ENCODE results near the gene GGT6.
A peak's percentile ranks its signal among the peaks of the same experiment; 100 is the strongest.
"Not testable (repeated sequence)": the region's sequence is repeated elsewhere in the genome, so short reads cannot be mapped to it uniquely, and the experiment has no call there.

GGT6 gene

DNA sequence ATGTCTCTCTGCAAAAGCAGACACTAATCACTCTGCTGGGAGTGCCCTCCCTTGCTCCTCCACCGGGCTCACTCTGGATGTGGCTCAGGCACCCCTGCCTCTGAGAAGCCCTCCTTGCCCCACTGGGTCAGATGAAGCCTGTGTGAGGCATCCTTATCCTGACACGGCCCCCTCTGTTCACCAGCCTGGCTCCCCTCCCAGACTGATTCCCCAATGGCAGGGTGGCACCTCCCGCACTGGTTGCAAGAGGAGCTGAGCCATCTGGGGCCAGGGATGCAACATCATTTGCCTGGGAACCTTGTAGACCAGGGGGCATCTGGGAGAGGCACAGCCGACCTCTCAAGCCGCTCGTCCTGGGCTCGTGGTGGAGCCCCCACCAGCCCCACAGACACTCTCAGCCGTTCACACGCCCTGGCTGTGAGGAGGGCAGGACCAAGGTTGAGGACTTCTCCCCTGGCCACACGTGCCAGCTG, 30.6 kb upstream of the GGT6 start:
- DNase-seq: no peak

DNA sequence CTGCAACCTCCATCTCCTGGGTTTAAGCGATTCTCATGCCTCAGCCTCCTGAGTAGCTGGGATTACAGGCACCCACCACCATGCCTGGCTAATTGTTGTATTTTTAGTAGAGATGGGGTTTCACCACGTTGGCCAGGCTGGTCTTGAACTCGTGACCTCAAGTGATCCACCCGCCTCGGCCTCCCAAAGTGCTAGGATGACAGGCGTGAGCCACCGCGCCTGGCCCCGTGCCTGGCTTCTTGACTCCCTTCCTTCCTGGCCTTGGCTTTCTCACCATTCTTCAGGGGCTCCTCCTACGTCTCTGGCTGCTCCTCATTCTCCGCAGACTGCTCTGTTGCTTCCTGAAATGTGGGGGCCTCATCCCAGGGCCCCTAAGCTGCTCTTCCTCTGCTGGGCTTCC, 29.7 kb upstream of the GGT6 start:
- not testable (repeated sequence) for DNase-seq

DNA sequence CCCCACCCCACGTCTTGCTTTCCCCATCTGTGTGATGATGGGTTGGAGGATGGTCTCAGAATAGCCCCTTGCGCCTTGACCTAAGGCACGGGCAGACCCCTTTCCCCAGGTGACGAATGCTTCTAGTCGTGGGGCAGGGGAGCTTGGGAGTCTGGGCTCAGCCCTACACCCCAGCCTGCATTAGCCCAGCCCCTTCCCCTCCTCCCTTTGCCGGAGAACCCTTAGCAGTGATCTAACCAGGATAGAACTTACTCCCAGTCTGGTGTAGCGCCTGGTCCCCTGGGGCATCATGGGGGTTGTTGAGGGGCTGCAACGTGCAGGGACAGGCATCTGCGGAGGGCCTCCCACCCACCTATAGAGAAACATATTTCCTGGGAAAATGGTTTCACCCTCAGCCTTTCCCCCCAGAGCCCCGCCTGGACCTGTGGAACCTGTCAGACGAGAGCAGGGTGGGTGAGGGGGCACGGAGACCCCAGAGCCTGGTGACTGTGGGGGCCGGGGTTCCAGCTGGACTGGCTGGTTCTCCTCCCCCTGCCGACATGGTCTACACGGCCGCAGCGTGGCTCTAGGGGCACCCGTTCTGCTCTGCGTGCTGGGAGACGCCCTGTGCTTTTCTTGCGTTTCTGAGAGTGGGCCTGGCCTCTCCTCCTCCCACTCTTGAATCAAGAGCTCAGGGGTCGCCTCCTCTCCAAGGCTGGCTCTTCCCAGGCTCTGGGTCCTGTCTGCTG, 28.7 kb upstream of the GGT6 start:
- no peak for DNase-seq

DNA sequence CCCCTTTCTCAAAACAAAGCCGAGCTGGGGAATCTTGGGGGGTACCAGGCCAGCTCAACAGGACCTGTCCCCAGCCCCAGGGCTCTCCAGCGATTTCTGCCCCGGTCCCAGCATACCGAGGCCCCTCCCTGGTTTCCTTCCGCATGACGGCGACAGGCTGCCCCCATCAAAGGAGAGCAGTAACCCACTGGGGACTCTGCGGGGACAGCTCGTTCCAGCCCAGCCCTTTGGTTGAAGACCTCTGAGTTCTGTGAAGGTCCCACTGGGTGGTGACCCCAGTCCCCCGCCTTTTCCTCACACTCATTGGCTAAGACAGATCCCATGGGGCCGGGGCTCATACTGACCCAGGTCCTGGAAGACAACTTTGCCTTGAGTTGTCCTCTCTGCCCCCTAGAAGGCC, 28.0 kb upstream of the GGT6 start:
- DNase-seq: no peak

DNA sequence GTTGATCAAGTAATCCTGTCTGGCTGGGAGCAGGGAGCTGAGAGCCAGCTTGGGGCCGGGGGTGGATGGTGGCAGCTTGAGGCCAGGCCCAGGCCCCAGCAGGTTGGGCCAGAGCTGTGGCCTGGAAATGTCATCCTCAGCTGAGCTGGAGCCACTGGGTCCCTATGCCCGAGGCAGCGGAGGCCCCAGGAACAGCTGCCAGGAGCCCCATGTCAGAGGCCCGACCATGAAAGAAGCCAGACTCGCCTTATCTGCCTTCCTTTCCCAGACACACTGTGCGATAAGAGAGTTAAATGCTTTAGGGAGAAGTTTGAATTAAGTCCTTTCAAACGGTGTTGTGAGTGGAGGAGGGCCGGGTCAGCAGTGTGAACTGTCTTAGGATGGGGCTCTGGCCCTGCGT, 27.4 kb upstream of the GGT6 start:
- DNase-seq: no peak

DNA sequence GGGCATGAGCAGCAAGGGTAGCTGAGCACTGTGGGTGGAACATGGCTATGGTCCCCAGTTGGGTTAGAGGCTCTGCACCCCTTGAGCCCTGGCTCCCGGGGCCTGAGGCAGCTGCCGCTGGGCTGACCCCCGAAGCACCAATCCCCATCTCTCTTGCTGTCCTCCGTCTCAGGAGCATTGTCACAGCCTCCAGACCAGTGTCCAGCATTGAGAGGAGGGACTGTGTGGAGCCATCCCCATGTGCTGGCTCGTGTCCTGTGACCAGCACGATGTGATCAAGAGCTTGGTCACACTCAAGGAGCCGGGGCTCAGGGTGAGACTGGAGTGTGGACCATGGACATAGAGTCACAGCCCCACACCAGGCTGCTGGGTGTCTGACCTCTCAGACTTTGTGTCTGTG, 26.8 kb upstream of the GGT6 start:
- DNase-seq: no peak

DNA sequence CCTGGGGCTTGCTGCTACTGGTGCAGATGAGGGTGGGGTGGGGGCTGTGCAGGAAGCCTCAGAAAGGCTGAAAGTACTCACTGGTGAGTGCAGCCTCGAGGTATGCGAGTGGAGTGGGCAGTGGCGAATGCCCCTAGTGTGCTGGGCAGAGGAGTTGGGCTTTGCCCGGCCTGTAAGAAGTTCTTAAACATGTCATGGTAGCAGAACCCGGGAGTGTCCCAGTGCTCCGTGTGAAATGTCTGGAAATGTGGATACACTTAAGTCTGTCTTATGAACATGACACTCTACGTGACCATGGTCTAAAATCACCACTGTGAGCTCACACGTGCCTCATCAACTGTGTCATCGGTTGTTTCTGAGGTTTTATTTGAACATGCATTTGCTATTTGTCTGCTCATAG, 25.7 kb upstream of the GGT6 start:
- DNase-seq: no peak

DNA sequence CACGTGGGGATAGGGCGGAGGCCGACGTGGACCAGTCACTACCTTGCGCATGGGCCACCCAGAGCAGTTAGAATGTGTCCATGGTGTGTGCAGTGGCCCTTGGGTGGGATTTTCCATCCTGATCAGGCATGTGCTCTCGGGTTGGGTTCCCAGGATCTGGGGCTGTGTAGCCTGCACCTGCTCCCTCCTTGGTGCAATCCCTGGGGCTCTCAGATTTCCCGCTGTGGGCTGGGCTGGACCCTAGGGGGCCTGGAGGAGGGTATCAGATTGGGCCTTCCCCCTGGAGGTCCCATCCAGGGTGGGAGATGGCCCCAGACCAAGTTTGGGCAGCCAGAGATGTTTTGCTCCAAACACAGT, 25.2 kb upstream of the GGT6 start:
- no peak for DNase-seq

DNA sequence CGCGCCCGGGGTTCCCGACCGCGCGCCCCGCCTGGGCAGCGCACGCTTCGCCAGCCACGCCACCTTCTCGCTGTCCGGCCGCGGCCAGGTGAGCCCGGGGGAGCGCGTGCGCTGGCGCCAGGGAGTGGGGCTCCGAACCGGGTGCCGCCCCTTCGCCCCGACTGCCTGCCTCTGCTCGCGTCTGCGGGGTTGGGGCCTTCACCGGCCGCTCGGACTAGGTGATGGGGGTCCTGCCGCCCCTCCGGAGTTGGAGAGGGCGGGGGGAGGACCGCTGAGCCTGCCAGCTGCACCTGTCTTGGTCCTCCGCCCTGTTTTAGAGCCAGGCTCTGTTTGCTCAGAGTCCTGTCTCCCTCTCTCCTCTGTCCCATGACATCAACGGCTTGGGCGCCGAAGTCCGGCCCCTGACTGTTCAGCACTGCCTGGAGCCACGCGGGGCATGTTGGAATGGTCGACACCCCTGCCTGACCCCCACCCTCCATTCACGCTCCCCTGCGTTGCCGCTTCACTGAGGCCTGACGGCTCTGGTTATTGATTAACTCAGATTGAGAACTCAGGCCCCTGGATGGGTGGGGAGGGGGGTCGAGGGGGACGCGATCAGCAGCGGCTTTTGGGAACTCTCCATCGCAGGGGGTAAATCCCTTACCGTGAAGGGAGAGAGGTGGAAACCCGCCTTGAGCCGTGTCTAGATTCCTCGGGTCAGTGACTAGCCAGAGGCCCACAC, 24.7 kb upstream of the GGT6 start:
- DNase-seq: no peak

DNA sequence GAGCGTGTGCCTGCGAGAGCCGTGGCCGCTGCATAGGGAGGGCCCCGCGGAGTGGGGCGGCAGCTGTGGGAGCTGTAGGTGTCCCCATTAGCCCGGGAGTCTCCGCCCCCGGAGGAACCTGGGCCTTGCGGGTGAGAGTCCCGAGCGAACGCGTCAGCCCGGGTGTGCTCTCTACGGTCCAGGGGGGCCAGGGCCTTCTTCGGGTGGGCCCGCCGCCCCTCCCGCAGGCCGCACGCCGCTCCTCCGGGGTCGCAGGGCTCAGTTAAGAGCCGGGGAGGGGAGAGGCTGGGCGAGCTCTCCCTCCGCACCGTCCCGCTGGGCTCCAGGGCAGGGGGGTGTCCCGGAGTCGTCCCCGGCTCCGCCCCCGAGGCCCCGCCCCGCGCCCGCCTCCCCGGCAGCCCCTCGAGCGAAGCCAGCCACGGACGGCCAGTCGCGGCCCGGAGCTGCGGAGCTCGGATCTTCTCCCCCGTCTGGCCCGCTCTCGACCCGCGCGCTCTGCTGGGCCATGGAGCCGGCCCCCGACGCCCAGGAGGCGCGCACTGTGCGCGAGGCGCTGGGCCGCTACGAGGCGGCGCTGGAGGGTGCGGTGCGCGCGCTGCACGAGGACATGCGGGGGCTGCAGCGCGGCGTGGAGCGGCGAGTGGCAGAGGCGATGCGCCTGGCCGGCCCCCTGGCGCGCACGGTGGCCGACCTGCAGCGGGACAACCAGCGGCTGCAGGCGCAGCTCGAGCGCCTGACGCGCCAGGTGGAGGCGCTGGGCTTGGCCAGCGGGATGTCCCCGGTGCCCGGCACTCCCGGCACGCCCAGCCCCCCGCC, 23.9 kb upstream of the GGT6 start, which contains the start of gene SMTNL2:
TSS of gene SMTNL2 (plus strand) at position 429 of the 816 bp plus-strand sequence. CDS start at position 506, 77 bp downstream.
- no peak for DNase-seq

DNA sequence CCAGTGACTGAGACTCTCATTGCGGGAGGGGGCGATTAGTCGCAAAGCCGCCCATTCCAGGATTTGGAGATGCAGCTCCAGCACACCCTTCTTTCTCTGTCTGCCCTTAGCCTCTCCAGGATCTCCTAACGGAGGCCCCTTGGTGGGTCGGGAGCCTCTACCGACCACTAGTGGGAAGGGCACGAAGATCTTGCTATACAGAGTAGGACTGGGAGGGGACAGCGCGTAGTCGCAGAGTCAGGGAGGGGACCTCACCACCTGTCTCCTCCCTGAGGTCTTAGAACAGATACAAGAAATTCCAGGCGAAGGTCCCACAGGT, 23.4 kb upstream of the GGT6 start:
- no peak for DNase-seq

DNA sequence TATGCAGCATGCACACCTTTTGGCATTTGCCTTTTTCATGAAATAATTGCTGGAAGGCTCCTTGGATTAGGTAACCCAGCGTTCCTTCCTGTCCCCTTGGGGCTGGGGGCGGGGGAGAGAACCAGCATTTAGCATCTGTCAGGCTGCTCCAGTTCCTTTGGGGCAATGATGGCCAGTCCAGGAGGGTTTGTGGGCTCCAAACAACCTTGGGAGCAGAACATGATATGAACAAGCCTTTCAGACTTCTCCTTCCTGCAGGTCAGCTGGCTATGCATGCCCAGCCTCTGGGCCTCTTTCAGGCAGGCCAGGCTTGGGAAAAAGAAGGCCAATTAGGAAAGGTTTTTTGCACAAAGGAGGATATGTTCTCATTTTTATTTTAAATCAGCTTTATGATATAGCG, 22.8 kb upstream of the GGT6 start:
- DNase-seq: no peak

DNA sequence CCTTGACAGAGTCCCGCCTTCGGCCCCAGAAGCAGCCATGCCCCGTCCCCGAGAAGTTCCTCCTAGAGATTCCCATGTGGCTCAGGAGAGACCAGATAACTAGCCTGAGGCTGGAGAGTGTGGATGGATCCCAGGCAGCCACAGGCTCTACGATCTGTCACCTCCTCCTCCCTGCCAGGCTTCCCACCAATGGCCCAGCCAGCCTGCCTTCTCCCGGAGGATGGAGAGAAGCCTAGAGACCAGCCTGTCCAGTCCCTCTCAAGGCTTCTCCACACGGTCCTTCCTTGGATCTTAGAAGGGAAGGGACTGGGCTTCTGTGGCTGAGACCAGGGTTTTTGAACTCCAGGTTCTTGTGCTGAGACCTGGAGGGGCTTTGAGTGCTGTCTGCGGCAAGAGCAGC, 22.3 kb upstream of the GGT6 start:
- DNase-seq: no peak

DNA sequence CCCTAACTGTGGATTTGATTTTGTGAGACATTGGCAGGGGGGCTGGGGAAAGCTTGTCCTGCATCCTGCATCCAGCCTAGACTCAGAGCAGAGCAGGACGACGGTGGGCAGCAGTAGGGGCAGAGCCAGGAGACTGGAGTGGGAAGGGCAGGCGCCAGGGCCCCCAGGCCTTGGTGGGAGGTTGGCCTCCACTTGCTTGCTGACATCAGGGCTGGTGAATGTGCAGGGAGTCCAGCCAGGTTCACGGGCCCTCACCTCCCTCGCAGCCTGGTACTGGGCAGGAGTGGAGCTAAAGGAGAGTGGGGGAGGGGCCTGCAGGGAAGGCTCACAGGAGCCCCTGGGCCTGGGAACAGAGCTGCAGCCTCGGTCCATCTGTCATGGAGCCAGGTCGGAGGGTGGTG, 21.7 kb upstream of the GGT6 start:
- no peak for DNase-seq

DNA sequence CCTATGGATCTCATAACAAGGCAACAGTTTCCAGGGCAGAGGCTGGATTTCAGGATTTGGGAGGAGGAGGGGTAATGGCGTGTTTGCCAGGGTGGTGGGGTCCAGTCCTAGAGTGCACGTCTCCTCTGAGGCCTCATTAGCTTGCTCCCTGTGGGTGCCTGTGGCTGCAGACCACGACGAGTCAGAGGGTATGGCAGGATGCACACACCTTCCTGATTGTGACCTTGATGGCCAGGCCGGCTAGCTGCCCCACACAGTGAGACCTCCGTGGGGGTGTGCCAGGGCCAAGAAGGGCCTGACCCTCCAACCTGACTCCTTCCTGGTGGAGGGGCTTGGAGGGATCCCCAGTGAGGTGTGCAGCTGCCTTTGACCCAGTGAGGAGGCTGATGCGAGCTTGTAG, 19.9 kb upstream of the GGT6 start:
- no peak for DNase-seq

DNA sequence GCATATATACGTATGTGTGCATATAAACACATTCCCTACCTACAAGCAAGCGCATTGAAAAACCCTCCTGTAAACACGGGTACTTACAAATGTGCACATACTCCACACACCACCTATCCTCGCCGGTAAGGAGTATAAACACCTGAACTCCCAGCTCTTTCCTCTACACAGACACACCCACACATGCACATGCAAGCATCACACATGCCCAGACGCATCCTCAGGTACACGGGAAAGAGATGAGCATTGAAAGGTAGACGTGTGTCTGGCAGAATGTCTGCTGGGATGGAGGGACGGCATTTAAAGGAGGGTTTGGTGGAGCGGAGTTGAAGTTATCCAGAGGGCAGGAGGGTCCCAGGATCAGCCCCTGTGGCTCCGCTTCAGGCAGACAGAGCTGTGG, 19.3 kb upstream of the GGT6 start:
- DNase-seq: no peak

DNA sequence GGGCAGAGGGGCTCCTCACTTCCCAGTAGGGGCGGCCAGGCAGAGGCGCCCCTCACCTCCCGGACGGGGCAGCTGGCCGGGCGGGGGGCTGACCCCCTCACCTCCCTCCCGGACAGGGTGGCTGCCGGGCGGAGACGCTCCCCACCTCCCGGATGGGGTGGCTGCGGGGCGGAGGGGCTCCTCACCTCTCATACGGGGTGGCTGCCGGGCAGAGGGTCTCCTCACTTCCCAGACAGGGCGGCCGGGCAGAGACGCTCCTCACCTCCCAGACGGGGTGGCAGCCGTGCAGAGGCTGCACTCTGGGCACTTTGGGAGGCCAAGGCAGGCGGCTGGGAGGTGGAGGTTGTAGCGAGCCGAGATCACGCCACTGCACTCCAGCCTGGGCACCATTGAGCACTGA, 18.0 kb upstream of the GGT6 start:
- not testable (repeated sequence) for DNase-seq

DNA sequence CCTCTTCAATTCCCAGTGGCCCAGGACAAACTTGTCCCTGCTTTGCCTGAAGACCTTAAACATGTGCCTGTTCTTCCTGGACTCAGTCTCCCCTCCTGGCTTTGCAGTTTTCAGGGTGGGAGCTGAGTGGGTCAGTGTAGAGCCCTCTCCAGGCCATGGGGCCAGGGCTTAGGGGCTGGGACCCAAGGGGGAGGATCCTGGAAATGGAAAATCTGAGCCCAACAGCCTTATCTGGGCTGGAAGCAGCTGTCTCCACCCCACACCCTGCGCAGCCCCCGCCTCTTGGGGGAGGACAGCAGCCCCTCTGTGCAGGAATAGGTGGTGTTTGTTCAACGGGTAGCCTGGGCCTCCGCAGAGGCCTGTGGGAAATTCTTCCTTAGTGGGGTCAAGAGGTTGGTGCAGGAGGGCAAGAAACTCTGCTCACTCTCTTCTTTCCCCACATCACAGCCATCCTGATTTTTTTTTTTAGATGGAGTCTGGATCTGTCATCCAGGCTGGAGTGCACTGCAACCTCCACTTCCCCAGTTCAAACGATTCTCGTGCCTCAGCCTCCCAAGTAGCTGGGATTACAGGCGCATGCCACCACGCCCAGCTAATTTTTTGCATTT, 17.1 kb upstream of the GGT6 start:
- DNase-seq: no peak

DNA sequence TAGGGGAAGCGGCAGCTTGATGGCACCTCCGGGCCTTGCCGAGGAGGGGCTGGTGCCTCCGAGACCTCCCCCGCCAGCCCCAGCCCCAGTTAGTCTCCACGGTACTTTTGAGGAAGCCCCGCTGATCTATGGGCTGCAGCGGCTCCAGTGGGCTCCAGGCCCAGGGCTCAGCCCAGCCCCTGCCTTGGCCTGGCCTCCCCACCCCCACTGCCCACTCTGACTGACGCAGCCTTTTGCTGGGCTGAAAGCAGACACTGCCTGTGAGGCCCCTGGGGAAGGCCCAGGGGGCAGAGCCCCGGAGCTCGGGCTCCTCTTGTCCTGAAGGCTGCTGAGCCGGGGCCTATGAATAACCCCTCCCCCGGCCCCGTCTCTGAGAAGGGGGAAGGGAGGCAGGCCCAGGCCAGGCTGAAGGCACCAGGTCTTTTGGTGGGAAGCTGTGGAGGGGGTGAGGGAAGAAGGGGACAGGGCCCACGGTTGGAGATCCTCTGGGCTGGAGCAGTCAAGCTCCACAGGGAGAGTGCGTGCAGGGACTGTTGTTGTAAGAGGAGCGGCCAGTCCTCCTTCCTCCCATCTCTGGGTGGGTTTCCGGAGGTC, 16.4 kb upstream of the GGT6 start:
- no peak for DNase-seq

DNA sequence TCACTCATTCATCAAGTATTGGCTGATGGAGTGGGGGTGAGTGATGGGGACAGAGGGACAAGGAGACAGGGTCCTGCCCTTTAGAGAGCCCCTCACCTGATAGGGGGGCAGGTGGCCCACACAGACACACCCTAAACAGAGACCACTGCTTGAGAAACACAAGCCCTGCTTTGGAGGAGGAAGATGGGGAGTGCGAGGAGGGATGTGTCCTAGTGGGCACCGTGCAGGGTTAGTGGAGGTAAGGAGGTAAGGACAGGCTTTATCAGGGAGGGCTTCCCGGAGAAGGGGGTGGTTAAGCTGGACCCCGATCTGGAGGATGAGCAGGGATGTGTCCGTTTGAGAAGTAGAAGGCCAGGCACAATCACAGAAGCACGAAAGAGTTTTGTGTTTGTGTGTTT, 15.8 kb upstream of the GGT6 start:
- DNase-seq: no peak

DNA sequence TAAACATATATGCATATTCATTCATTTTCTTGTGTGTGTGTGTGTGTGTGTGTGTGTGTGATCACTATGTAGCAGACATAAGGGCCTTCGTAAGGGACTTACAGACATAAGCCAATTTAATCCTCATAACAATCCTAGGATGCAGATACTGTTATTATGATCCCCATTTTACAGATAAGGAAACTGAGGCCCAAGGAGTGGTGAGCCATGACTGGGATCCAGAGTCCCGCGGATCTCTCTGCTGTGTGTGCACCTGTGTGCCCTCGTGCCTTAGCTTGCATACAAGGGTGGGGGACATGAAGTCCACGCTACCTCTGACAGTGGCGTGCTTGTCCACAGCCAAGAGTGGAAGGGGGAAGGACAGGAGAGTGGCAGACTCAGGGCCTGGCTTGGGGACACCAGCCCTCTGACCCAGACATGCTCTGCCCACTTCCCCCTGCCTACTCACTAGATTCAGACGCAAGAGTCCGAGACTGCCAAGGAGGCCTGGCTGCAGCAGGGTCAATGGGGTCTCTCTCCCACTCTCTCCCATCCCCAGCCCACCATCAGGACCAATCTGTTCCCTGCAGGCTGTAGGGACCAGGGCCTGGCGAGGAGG, 14.2 kb upstream of the GGT6 start:
- DNase-seq: no peak

DNA sequence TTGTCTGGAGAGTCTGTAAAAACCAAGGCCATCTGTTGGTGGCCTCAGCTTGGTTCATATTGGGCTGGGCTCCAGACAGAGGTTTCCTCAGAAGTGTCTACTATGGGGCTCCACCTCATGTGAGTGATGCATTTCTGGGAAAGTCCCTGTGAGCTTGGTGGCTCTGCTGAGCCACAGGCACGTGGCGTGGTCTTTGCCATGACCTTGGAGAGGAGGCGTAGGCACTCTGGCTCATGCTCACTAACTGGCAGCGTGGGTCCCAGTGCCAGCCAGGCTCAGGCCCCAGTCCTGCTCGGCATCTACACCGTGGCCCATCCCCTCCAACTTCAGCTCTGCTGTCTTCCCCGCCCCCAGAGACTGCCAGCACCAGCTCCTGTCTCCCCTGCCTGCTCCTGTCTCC, 13.3 kb upstream of the GGT6 start:
- peak; percentile 53 to 60 for DNase-seq

DNA sequence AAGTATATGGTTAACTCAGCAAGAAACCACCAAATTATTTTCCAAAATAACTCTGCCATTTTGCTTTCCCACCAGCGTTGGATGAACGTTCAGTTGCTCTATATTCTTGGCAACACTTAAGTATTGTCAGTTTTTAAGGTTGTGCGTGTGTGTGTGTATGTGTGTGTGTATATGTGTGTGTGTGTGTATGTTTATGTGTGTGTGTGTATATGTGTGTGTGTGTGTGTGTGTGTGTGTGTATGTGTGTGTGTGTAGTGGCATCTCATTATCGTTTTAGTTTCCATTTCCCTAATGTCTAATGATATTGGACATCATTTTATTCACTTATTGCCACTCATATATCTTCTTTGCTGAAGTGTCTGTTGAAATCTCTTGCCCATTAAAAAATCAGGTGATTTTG, 12.7 kb upstream of the GGT6 start:
- no peak for DNase-seq

Data from CD4-positive, alpha-beta T cell treated with Interleukin-4 for 1 hour (primary cell).